GM10266 (cell line): Measurements from ENCODE around the gene EPS15.

ENCODE experiments used
- DNase-seq: peaks from one replicate; pipeline ENCODE4 v3.0.0; 2012; ENCODE audit errors: extremely low spot score
- CTCF ChIP-seq: IDR thresholded peaks from 2 replicates; pipeline ENCODE4 v1.5.1; 2012; ENCODE audit warnings: mild to moderate bottlenecking, low read depth; ENCODE audit not compliant: control insufficient read depth, insufficient read depth; ENCODE audit errors: missing control alignments

The EPS15 gene

GRCh38 chr1:51311826-51312225, 207.2 kb downstream of the EPS15 start:
- no peak for DNase-seq
- no peak for TF ChIP-seq CTCF

DNA sequence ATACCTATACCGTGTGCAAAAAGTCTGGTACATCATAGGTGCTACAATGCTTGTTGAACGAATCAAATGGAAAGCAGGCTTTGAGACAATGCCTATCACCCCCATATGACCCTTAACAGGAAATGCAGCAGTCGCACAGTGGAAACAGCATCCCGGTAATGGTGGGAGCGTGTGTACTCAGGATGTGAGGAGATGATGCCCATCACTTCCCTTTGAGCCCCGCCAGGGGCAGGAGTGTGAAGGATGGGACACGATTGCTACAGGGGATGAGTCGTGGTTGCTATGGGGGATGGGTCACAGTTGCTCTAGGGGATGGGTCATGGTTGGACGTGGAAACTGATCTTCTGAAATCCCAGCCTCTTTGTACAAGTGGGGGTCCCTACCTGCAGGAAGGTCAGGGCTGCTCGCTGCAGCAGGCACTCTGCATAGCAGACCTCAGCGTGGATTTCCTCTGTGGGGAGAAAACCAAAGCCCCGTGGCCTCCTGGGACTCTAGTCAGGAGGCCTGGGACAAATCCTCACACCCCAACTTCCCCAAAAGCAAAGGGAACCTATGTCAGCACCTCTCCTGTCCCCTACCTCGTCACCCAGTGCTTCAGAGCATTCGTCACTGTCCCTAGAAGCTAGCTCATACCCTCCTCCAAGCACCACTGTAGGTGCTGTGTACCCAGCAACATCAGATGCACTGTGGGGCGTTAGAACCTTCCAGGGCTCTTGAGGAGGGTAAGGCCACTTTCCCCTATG, 208.0 kb downstream of the EPS15 start:
- TF ChIP-seq CTCF: no peak
- no peak for DNase-seq

DNA sequence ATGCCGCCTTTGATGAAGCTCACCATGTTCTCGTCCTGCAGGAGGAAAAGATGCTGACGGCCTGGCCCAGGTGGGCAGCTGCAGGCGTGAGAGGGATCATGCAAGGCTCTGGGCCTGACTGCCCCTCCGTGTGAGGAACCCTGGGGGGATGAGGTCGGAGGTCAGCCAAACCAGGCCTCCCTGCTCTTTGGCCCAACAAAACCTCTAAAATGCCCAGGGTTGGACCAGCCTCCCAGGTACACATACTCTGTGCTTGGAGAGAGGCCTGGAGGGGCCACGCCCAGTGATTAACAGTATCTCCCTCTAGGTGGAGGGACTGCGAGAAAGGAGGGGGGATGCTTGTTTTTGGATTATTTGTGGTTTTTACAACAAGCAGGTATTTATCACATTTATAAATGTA, 209.8 kb downstream of the EPS15 start:
- TF ChIP-seq CTCF: no peak
- DNase-seq: no peak

DNA sequence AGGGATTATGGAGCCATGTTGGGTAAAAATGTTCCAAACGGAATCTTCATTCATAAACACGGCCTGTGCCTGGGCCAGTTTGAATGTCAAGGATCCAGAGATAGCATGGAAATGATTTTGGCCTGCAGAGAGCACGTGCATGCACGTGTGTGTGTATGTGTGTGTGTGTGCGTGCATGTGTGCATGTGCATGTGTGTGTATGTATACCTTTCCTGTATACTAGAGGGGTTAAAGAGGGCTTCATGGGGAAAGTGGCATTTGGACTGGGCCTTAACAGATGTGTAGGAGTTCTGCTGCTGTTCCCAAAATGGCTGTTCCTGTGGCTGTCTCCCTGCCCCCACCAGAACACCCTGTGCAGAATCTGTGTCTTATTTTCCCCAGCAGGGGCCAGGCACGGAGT, 210.4 kb downstream of the EPS15 start:
- DNase-seq: no peak

DNA sequence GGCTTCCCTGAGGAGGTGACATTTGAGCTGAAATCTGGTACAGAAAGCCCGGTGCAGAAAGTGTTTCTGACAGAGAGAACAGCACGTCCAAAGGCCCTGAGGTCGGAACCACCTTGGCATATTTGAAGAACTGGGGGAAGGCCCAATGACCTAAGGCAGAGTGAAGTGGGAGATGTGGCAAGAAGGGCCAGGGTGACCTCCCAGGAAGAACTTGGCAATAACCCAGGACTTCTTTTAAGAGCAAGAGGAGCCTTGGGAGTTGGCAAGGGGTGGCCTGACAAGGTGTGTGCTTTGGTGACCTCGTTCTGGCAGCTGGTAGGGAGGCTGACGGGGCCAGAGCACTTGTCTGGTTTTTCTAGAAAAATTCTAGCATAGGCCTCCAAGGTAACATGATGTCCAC, 212.1 kb downstream of the EPS15 start:
- TF ChIP-seq CTCF: no peak
- no peak for DNase-seq

More for the DNA sequence above, 210.4 kb downstream of the EPS15 start:
- TF ChIP-seq CTCF: no peak

DNA sequence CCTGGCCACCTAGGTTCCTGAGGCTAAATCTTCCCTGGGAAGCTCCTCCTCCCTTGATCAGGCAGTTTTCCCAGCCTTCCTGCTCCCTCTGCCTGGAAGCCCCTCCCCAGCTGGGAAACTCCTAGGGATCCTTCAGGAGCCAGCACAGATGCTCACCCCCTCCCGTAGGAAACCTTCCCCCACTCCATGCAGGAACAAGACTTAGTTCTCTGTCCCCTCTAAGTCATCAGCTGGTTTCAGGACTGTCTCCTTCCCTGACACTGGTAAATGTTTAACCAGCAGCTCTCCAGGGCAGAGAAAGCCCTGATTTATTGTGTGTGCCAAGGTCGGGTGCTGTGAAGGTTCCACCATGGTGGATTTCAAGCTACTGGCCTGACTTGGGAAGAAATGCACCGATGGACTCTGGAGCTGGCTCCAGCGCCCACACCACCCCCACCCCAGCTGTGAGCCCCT, 213.7 kb downstream of the EPS15 start:
- TF ChIP-seq CTCF: no peak
- DNase-seq: no peak

GRCh38 chr1:51304360-51304759, 214.7 kb downstream of the EPS15 start:
- DNase-seq: no peak
- no peak for TF ChIP-seq CTCF
